NCI-H2029 treated with DMSO at 0.1 percent for 48 hours (cell line): ENCODE data around the gene PLCG1.

Experiments used
- DNase-seq: peaks from one replicate; lab custom pipeline; 2025; lab: John Stamatoyannopoulos, UW

PLCG1 gene

DNA sequence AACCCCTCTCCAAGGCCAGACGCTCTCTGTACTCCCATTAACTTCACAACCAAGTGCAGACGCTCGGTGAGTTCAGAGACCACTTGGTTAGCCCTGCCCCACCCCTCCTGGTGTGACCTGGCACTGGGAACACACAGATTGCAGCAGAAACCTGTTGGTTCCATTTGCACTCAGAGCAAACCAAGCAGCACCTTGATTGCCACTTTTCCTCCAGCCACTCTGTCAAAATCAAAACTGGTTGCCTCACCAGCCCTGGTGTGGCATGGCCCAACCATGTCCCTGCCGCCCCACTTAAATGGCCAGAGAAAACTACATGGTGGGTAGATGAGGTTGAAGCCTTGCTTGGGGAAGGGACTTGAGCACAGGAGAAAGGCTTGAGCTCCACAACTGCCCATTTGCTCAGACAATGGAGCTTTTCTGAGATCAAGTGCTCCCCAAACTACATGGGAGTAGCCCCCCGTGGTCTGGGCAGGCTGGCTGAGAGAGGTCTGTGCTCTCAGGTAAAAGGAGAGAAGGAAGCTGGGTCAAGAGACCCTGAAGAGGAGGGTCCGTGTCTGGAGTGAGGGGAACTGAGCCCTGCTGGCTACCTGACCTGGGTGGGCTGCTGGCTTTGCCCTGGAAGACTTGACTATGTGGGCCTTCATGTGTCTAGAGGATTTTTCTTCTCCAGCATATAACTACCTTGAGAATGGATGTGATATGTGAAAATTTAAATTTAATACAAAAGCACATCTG lies 43.4 kb downstream of the PLCG1 start:
- no peak for DNase-seq

GRCh38 chr20:41181567-41181966 lies 44.2 kb downstream of the PLCG1 start:
- DNase-seq, result no peak

DNA sequence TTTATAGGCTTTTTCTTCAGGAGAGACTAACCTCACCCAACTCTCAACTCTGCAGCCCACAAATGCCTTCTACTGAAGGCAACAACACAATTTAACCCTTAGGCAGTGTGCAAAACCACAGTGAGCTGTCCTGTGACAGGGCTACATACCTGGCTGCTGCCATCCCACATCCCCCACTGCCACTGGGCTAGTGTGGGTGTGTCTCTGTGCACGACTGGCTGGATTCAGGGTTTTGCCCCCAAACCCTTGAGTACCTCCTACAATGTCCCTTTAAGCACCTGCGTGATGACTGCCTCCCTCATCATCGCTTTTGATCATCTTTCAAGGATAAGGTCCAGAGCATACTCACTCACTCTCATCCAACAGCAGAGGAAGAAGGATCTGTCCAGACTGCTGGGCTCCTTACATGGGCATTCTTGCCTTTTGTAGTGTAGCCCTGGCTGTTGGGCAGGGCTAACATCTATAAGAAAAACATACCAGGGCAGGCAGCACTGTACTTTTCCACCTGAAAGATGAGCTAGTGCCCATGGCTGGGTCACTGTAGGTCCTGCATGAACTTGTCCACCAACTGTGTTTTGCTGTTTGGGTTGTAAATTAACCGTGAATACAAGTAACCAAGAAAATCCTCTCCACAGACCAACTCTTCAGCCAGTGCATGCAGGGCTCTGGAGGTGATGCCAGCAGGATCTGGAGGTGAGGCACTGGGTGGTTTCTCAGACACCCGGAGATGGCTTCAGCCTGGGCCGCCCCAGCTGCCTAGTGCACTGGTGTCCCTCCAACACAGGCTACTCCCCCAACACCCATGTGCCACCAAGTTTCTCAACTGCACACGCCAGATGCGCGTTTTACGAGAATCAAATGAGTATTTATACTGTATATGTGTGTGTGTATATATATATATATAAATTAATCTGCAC lies 45.2 kb downstream of the PLCG1 start:
- DNase-seq, result no peak

GRCh38 chr20:41183391-41183790 lies 46.0 kb downstream of the PLCG1 start:
- DNase-seq, result no peak

GRCh38 chr20:41183831-41184230 lies 46.5 kb downstream of the PLCG1 start:
- DNase-seq, result no peak

DNA sequence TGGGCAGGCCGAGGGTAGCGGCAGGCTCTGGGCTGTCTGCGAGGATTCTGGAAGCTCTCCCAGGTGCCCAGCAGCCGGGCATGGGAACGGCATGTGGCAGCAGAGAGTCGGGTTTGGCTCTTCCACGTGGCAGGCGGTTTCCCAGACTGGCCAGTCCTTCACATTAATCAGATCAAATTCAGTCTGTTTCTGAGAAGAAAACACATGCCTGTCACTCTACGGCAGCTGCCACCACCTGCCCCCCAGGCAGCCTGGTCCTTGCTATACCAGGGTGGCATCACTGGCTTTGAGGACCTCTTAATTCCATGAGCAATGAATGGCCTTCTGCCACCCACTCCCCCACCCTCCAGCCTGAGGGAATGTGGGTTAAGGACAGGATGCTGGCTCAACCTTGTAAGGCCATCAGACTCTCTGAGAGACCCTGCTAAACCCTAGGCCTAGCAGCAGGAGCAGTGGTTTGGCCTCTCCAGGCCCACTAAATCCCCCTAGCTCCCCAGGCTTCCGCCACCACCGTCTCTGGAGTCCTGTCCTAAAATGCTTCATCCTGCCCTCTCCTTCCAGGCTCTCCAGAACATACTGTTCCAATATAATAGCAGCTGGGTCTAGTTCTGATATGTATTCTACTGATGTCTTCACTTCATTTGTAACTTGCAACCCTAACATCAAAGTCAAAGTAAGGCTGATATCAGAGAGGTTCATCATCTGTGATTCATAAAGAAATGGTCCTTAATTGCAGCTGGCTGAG lies 47.8 kb downstream of the PLCG1 start:
- no peak for DNase-seq

DNA sequence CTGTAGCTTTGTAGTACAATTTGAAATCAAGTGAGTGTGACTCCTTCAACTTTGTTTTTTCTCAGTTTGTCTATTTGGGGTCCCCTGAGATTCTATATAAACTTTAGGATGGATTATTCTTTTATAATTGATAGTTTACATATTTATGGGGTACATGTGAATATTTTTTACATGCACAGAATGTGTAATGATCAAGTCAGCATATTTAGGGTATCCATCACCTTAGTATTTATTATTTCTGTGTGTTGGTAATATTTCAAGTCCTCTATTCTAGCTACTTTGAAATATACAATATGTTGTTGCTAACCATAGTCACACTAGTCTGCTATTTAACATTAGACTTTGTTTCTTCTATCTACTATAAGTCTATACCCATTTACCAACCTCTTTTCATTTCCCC lies 50.3 kb downstream of the PLCG1 start:
- DNase-seq, result no peak

DNA sequence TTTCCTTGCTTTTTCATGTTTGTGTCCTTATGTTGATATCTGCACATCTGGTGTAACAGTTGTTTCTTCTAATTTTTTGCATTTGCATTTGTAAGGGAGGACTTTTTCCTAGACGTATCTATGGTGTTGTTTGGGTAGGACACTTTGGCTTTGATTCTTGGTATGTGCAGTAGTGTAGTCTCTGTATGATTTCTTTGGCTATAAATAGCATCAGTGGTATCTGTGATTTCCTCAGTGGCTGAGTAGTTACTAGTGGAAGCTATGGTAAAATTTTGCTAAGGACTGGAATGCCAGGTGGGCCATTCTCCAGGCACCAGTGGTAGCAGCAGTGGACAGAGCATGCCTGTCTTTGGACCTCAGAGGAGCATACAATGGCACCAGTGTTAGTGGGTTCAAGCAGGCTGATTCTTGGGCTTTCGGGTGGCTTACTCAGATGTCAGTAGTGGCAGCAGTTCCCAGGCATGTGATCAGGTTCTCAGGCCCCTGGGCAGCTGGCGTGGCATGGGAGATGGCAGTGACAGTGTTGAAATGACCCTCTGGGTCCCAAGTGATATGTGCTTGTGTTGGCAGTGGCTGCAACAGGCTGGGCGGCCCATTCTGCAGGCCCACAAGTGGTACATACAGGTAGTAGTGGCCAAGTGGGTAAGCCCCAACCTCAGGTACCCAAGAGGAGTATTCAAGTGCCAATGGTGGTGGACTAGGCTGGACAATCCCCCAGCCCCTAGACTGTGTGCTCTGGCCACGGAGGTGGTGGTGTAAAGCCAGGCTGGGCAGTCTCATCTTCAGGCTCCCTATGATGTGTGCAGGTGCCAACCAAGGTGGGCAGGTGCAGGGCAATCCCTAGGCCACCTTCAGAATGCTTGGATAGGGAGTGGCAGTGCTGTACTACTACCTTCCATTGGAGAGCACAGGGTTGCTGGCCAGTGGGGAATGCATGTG lies 54.5 kb downstream of the PLCG1 start:
- no peak for DNase-seq

DNA sequence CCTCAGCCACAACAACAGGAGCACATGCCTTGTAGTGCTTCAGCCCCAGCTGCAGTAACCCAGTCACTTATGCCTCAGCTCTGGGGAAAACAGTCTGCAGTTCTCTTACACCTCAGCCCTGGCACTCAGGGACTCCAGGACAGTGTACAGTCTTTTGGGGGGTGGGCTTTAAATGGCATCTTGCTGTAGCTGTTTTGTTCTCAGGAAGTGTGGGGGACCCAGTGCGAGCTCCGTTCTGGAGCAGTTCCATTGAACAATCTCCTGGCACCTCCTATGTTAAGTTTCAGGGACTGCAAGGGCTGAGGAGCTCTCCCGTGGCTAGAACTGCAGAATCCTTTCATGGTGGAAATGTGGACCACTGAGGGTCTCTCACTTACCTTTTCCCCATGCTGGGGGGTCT lies 55.2 kb downstream of the PLCG1 start:
- no peak for DNase-seq

- DNase-seq, result no peak
Measured at GRCh38 chr20:41196653-41197225, 59.4 kb downstream of the PLCG1 start.

- no peak for DNase-seq
Measured at GRCh38 chr20:41198443-41198842, 61.1 kb downstream of the PLCG1 start.

DNA sequence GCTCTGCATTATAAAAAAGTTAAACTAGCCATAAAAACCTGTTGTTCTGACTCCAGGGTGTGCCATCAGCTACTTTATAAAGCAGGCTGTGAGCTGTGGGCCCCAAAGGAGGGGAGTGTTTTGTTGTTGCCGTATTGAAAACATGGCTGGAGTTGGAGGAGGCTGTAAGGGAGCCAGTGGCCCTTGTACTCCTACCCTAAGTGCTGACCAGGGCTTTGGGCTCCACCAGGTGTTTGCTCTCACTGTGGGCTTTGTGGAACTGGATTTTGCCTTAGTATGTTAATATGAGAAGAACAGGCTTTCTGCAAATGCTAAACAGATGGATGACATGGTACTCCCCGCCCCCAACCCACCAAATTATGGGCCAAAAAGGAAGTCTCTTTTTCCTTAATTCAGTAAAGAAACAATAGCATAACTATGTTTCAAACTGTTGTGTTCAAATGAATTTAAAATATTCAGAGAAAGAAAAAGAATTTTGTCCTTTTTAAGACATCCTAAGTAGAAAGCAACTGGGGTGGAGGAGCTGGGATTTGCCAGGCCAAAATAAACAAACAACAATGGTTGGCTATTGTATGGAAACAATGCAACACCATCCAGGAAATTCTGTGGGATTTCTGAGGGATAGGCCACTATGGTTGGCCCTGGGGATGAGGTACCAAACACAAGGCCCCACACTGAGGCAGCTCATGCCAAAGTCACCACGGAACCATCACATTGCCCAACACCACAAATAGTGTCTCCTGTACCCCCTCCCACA lies 63.3 kb downstream of the PLCG1 start:
- DNase-seq, result no peak

- DNase-seq, result no peak
Measured at GRCh38 chr20:41201760-41202159, 64.4 kb downstream of the PLCG1 start.

GRCh38 chr20:41202426-41202825 lies 65.1 kb downstream of the PLCG1 start:
- DNase-seq, result no peak

GRCh38 chr20:41203660-41204059 lies 66.3 kb downstream of the PLCG1 start:
- no peak for DNase-seq

DNA sequence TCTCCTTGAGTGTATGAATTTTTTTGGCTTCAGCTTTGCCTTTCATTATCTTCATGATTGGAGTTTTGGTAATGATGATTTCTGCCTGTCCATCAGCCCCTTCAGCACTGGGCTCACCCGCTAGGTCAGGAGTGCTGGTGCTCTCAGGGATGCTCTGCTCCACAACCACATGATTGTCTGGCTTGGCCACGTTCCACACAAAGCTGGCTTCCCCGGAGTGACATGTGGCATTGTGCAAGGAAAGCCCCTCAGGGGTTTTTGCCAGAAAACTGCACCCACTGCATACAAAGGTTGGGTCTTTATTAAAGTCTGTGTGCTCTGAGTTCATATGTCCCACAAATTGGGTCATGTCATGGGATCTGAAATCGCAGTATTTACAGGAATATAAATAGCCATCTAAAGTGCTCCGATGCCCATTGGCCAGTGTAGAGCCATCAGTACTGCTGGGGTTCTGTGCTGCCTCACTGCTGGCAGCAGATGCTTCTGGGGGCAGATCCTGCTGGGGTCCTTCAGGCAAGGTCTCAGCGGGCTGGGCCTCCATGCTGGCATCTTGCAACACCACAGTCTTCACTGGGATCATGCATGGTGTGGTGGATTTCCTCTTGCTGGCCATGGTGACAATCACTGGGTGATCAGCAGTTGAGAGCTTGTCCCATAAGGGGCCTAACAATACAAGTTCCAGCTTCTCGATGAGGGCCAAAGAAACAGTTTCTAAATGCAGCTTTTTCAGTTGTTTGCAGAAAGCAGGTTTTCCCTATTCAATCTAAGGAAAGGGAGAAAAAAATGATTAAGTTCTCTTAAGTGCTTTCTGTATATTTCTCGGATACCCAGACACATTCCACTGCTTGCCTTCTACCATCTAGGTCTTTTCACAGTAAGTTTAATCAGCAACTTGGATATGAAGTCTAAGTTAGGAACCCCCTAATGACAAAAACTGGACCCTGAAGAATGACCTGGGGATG lies 67.2 kb downstream of the PLCG1 start:
- no peak for DNase-seq

DNA sequence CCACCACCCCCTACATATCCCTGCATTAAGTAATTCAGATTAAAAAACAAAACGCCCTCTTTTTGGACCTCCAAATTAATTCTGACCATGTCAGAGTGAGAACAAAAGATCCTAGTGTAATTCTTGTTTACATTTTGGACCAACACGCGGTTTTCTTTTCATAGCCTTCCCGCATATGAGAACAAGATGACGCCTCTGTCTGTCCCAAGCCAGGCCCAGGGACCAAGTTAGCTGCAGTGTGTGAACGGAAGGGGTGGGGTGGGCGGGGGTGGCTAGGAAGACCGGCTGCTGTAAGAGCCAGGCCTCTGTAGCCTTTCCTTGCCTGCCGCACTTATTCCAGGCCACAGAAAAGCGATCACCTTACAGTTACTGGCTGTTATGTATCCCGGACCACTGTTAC lies 68.0 kb downstream of the PLCG1 start:
- no peak for DNase-seq

DNA sequence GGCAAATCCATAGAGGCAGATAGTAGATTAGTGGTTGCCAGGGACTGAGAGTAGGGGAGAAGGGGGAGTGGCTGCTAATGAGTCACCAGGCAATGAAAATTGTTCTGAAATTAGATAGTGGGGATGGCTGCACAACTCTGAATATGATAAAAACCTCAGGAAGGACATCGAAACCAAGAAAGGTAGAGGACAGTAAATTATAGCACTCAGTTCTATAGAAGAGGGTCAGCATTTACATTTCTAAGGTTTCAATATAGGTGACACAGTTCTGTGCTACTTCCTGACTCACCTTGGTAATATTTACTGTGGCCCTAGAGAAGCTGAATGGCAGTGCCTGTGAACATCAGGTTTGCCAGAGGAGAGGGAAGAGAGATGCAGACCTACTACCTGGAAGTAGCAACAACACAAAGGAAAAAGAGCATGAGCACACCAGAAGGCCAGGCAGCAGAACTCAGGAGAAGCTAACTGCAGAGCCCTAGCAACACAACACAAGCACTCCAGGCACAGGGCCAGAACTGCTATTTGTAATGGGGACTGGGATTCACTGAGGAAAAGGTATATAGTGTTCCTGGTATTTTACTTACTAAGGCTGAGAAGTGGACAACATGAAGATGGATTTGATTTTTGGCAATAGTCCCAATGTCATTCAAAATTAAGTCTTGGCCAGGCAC lies 75.9 kb downstream of the PLCG1 start:
- peak; percentile 77 for DNase-seq

DNA sequence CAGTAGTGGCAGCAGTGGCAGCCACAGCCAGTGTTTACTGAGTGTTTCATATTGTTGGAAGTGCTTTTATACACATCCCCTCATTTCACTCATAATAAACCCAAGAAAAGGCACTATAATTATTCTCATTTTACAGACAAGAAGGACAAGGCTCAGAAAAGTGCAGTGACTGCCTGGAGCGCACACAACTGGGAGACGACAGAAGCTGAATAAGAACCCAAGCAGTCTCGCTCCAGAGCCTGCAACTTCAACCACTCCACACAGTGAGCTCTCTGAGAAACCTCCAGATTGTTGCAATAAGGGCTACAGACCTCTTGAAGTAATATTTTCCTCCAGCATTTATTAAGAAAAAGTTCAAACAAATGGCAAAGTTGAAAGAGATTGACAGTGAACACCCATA lies 76.9 kb downstream of the PLCG1 start:
- no peak for DNase-seq
